ENCODE results near the gene PIF1. TPM values are rescaled to one million over a fixed set of nuclear protein-coding genes. Genes with fewer than 3 reads are reported as not detected.

The PIF1 gene
- total RNA-seq, 1 experiment from 2014 or later, result 74.4 TPM

GRCh38 chr15:64861960-64862359 is 36.5 kb upstream of the PIF1 start:
- no peak overlapping the region for H2BK12ac ChIP-seq (ENCODE audit: insufficient read length, low read depth, low read length)
- Mint-ChIP-seq H3K27me3 (ENCODE audit: low read depth) (no peaks in the 10 kb centered on the region), H3K9me3 (no peaks in the 10 kb centered on the region), H3K36me3 (ENCODE audit: insufficient read depth in 1 of 3, low read depth in 3 of 3) (peaks cover 19 to 56% (median 38%) of the 10 kb centered on the region in 3 experiments), H3K4me1 (peaks cover 45 to 61% of the 10 kb centered on the region in 2 experiments), H3K27ac (peak overlapping the region; percentile 71 to 92 (median 86); a peak in 5 of 7 replicates), H3K4me3 (peak overlapping the region in 1 of 2 experiments; percentile 32; a peak in 1 of 5 replicates)
- no peak overlapping the region for H2AK5ac ChIP-seq (ENCODE audit: insufficient read length, low read length)
- H4K5ac ChIP-seq (ENCODE audit: insufficient read length, low read depth, low read length), result no peak overlapping the region
- TF ChIP-seq CTCF (conservative IDR thresholded peaks at IDR 0.05), result no peak
- no peaks in the 10 kb centered on the region for H4K20me1 ChIP-seq (ENCODE audit: control insufficient read depth, insufficient read depth, insufficient read length)
- no peaks in the 10 kb centered on the region for H3K23me2 ChIP-seq (ENCODE audit: insufficient read length, low read depth, low read length, poor library complexity, severe bottlenecking)
- no peak overlapping the region for H4K8ac ChIP-seq (replicated peaks; ENCODE audit: insufficient read length, low read depth, low read length)
- H3K79me1 ChIP-seq (ENCODE audit: insufficient read depth, low read depth, low read length, poor library complexity, severe bottlenecking), result no peaks in the 10 kb centered on the region
- H3K4me2 ChIP-seq (ENCODE audit: insufficient read depth, insufficient read length, low read length), result no peak overlapping the region
- no peak overlapping the region for H3T11ph ChIP-seq (ENCODE audit: low read length)
- no peaks in the 10 kb centered on the region for H3K79me2 ChIP-seq (ENCODE audit: insufficient read depth, low read length)
- no peak overlapping the region for H4K91ac ChIP-seq (ENCODE audit: insufficient read length, low read depth, low read length)
- no peaks in the 10 kb centered on the region for H3K27me3 ChIP-seq (ENCODE audit: insufficient read depth, low read length)
- H3K27ac ChIP-seq (ENCODE audit: insufficient read length, low read depth, low read length), result no peak overlapping the region
- no peaks in the 10 kb centered on the region for H3K9me3 ChIP-seq (ENCODE audit: control insufficient read depth, low read depth, low read length)
- no peak overlapping the region for H3K9ac ChIP-seq (ENCODE audit: extremely low read depth, insufficient read length, low read length)
- no peak overlapping the region for H3K23ac ChIP-seq (ENCODE audit: insufficient read length, low read depth, low read length)
- no peak overlapping the region for H3K14ac ChIP-seq (ENCODE audit: insufficient read depth, low read length)
- no peak overlapping the region for H3K56ac ChIP-seq (ENCODE audit: insufficient read length, low read depth, low read length)
- H2AFZ ChIP-seq (ENCODE audit: low read length), result no peak overlapping the region
- H3K4me1 ChIP-seq (ENCODE audit: insufficient read depth, low read length), result peaks cover 9% of the 10 kb centered on the region; the same call in 1 of the 2 replicates
- H3K4ac ChIP-seq (ENCODE audit: low read depth, low read length), result no peak overlapping the region
- no peak overlapping the region for H2BK5ac ChIP-seq (ENCODE audit: insufficient read length, low read length)
- no peak overlapping the region for H2BK15ac ChIP-seq (ENCODE audit: low read depth, low read length)
- no peak overlapping the region for H2BK20ac ChIP-seq (ENCODE audit: low read depth, low read length, poor library complexity, severe bottlenecking)
- WGBS (ENCODE audit: extremely low coverage, insufficient read length, low lambda C conversion rate), result no CpG with 5 or more reads among the region's 4 CpGs
- H2BK120ac ChIP-seq (ENCODE audit: low read depth, low read length, poor library complexity, severe bottlenecking), result no peak overlapping the region
- peak; percentile 43 for DNase-seq
- no peak overlapping the region for H3K18ac ChIP-seq (ENCODE audit: insufficient read length, low read depth, low read length)

Data from H9 (cell line).